HCT116 (cell line): ENCODE results near the gene TBATA. TPM values are rescaled to one million over a fixed set of nuclear protein-coding genes. Genes with fewer than 3 reads are reported as not detected.
"Not testable (repeated sequence)": the region's sequence is repeated elsewhere in the genome, so short reads cannot be mapped to it uniquely, and the experiment has no call there.

ENCODE experiments used
- ATAC-seq: fragments of 200-7000 bp; cut with Tn5 transposase; 2 replicates; pipeline ENCODE4 v1.9.1; 2020; ENCODE audit warnings: mild to moderate bottlenecking, moderate library complexity
- BruUV-seq: library from RNA; stranded (reverse); fragments of 400-500 nt; replicated peaks from 2 replicates; lab custom pipeline; 2021; lab: Mats Ljungman, UMichigan
- CTCF ChIA-PET: fragments of 300-600 bp; sonication (Branson Sonifier 250); formaldehyde crosslinking; loops from one replicate; lab custom pipeline; 2021; ENCODE audit warnings: antibody characterized with exemption; lab: Charles Lee
- POLR2A ChIA-PET: fragments of 300-600, 350-600 bp; sonication (Branson Sonifier 250); formaldehyde crosslinking; loops from one replicate; lab custom pipeline; 2021; ENCODE audit warnings: antibody characterized with exemption; lab: Charles Lee
- RAD21 ChIA-PET, 2 experiments: fragments of 300-600 bp; sonication (Branson Sonifier 250); formaldehyde crosslinking; loops; one replicate each; lab custom pipeline; 2023; ENCODE audit warnings: low total read pairs in 2 of 2; ENCODE audit not compliant: uncharacterized antibody in 2 of 2, unreplicated experiment in 2 of 2, low non-redundant PET in 1 of 2; lab: Charles Lee
- DNase-seq: peaks from one replicate; pipeline ENCODE4 v3.0.0-alpha.2; 2010; ENCODE audit warnings: low read depth, low spot score
- H2AFZ ChIP-seq: fragments of 200-600 bp; shearing (Covaris generic), sonication (generic); 2 replicates; pipeline ENCODE4 v1.6.1; 2017; ENCODE audit warnings: low read depth, mixed run types, mixed read lengths, antibody characterized with exemption, low read length; ENCODE audit not compliant: poor library complexity, severe bottlenecking
- H3K27ac ChIP-seq: 2 replicates; pipeline ENCODE4 v1.5.1; 2012; ENCODE audit warnings: low read depth, low read length
- H3K27me3 ChIP-seq: fragments of 200-600 bp; sonication (generic); 2 replicates; pipeline ENCODE4 v1.6.1; 2016; ENCODE audit warnings: mixed run types, low read length, mixed read lengths; ENCODE audit not compliant: insufficient read depth
- H3K36me3 ChIP-seq, 2 experiments: fragments of 200-500 bp in 1 of 2; fragments of 200-600 bp in 1 of 2; sonication (Bioruptor generic) in 1 of 2; sonication (generic) in 1 of 2; 2 replicates each; pipeline versions ENCODE4 v1.5.1 to v1.6.1; 2014 to 2016; ENCODE audit warnings: low read length in 2 of 2, inconsistent platforms in 1 of 2, mixed read lengths in 1 of 2, mixed run types in 1 of 2; ENCODE audit not compliant: insufficient read depth in 2 of 2, control insufficient read depth in 1 of 2
- H3K4me1 ChIP-seq, 2 experiments: fragments of 200-600 bp in 1 of 2; sonication (generic) in 1 of 2; 2 replicates each; pipeline versions ENCODE4 v1.5.1 to v1.6.1; 2012 to 2017; ENCODE audit warnings: low read length in 2 of 2, inconsistent platforms in 1 of 2, mild to moderate bottlenecking in 1 of 2, mixed read lengths in 1 of 2, mixed run types in 1 of 2, moderate library complexity in 1 of 2; ENCODE audit not compliant: insufficient read depth in 2 of 2, control insufficient read depth in 1 of 2
- H3K4me2 ChIP-seq: fragments of 200-600 bp; sonication (generic); 2 replicates; pipeline ENCODE4 v1.6.1; 2017; ENCODE audit warnings: mixed run types, low read length, mixed read lengths
- H3K4me3 ChIP-seq, 2 experiments: fragments of 200-600 bp in 1 of 2; sonication (generic) in 1 of 2; replicated peaks in 1 of 2; 2 replicates each; pipeline ENCODE4 v1.5.1; 2011 to 2016; ENCODE audit warnings: low read length in 2 of 2, control low read depth in 1 of 2, low read depth in 1 of 2, mild to moderate bottlenecking in 1 of 2, mixed read lengths in 1 of 2, mixed run types in 1 of 2
- H3K79me2 ChIP-seq: fragments of 200-600 bp; sonication (generic); 2 replicates; pipeline ENCODE4 v1.6.1; 2017; ENCODE audit warnings: mild to moderate bottlenecking, mixed run types, low read length, moderate library complexity, mixed read lengths; ENCODE audit not compliant: insufficient read depth
- H3K9ac ChIP-seq: fragments of 200-600 bp; sonication (generic); 2 replicates; pipeline ENCODE4 v1.6.1; 2016; ENCODE audit warnings: low read length, mixed read lengths
- H3K9me2 ChIP-seq: fragments of 200-600 bp; sonication (generic), shearing (Covaris generic); 2 replicates; pipeline ENCODE4 v1.6.1; 2017; ENCODE audit warnings: mixed run types, mild to moderate bottlenecking, moderate library complexity; ENCODE audit not compliant: insufficient read depth
- H3K9me3 ChIP-seq, 2 experiments: fragments of 200-500 bp in 1 of 2; fragments of 200-600 bp in 1 of 2; sonication (Bioruptor generic) in 1 of 2; sonication (generic) in 1 of 2; 2 replicates each; pipeline ENCODE4 v1.6.1; 2014 to 2017; ENCODE audit warnings: low read length in 2 of 2, mixed read lengths in 2 of 2, inconsistent platforms in 1 of 2, low read depth in 1 of 2, mild to moderate bottlenecking in 1 of 2, mixed run types in 1 of 2, moderate library complexity in 1 of 2; ENCODE audit not compliant: control insufficient read depth in 1 of 2, insufficient read depth in 1 of 2
- H4K20me1 ChIP-seq: fragments of 200-600 bp; sonication (generic), shearing (Covaris generic); 2 replicates; pipeline ENCODE4 v1.6.1; 2017; ENCODE audit warnings: mixed run types, mild to moderate bottlenecking, moderate library complexity; ENCODE audit not compliant: insufficient read depth
- CBX3 ChIP-seq: IDR thresholded peaks from 2 replicates; pipeline ENCODE4 v1.6.1; 2012; ENCODE audit warnings: low read depth
- intact Hi-C: fragments of 100-400 bp; cut with micrococcal nuclease; formaldehyde crosslinking; loops from 2 replicates; pipeline ENCODE4 v1.10.0; 2022
- total RNA-seq: library from RNA; stranded (reverse); gene quantifications from one replicate; pipeline ENCODE4 v1.2.1, GENCODE V29; 2021; ENCODE audit not compliant: unreplicated experiment
- TF ChIP-seq, protein P1 (sequence below): IDR thresholded peaks from 2 replicates; pipeline ENCODE4 v1.6.1; 2012; ENCODE audit warnings: low read depth

Gene TBATA
- total RNA-seq, 1 experiment from 2014 or later: not detected

DNA sequence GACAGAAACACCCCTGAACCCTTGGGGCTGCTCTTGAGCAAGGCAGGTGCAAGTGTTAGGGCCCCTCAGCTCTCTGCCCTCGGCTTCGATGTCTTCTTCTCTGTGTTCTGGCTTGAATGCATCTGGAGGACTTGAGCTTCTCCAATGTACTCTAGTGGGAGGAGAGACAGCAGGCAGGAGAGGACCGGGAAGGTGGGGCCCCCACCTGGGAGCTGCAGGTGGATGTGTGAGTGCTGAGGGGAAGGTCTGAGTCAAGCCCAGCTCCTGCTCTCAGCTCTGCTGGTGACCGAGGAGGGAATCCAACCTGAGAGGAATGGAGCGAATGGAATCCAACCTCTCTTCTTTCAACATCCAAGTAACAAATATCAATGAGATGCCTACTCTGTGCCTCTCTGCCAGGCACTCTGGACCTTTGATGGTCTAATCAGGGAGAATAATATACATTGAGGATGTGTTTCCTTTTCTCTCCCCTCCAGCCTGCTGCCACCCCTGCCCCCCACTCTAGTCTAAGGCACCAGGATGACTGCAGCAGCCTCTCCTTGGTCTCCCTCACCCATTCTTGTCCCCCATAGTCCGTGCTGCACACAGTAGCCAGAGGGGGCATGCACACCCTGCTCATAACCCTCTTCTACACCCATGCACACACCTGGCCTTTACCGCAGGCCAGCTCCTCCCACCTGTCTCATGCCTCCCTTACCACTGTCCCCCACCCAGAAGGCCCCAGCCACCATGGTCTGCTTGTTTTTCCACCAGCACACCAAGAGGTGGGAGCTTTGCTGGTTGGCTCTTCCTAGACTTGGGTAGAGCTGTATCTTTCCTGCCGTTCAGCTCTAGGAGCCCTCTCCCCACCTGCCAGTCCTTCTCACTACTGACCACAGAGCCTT, 13.6 kb downstream of the TBATA start:
- DNase-seq (no peak), ATAC-seq (no peak)
- POLR2A ChIA-PET: no interaction called here
- Histone ChIP-seq H3K79me2 (no peaks in the 10 kb centered on the region), H3K9ac (no peak overlapping the region), H3K27me3 (no peaks in the 10 kb centered on the region), H3K27ac (no peak overlapping the region), H2AFZ (no peak overlapping the region), H4K20me1 (no peaks in the 10 kb centered on the region), H3K9me3 (no peaks in the 10 kb centered on the region), H3K36me3 (no peaks in the 10 kb centered on the region), H3K4me2 (no peak overlapping the region), H3K9me2 (no peaks in the 10 kb centered on the region), H3K4me3 (no peak overlapping the region), H3K4me1 (peaks cover 0 to 10% of the 10 kb centered on the region in 2 experiments; a peak in 2 of 4 replicates)
- no TSS peak for BruUV-seq
- CTCF ChIA-PET: no interaction called here
- TF ChIP-seq, protein P1, sequence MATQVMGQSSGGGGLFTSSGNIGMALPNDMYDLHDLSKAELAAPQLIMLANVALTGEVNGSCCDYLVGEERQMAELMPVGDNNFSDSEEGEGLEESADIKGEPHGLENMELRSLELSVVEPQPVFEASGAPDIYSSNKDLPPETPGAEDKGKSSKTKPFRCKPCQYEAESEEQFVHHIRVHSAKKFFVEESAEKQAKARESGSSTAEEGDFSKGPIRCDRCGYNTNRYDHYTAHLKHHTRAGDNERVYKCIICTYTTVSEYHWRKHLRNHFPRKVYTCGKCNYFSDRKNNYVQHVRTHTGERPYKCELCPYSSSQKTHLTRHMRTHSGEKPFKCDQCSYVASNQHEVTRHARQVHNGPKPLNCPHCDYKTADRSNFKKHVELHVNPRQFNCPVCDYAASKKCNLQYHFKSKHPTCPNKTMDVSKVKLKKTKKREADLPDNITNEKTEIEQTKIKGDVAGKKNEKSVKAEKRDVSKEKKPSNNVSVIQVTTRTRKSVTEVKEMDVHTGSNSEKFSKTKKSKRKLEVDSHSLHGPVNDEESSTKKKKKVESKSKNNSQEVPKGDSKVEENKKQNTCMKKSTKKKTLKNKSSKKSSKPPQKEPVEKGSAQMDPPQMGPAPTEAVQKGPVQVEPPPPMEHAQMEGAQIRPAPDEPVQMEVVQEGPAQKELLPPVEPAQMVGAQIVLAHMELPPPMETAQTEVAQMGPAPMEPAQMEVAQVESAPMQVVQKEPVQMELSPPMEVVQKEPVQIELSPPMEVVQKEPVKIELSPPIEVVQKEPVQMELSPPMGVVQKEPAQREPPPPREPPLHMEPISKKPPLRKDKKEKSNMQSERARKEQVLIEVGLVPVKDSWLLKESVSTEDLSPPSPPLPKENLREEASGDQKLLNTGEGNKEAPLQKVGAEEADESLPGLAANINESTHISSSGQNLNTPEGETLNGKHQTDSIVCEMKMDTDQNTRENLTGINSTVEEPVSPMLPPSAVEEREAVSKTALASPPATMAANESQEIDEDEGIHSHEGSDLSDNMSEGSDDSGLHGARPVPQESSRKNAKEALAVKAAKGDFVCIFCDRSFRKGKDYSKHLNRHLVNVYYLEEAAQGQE: no peak
- no peak for TF ChIP-seq CBX3
- RAD21 ChIA-PET: no interaction called here
- intact Hi-C loops: no loop called here

DNA sequence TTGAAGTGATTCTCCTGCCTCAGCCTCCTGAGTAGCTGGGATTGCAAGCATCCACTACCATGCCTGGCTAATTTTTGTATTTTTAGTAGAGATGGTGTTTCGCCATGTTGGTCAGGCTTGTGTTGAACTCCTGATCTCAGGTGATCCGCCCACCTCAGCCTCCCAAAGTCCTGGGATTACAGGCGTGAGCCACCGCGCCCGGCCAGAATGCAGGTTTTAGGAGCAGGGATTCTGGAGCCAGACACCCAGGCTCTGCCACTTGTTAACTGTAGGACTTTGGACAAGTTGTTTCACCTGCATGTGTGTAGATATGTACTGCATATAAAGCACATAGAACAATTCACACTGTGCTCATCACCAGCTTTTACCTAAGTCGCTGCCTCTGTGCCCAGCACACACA, 14.7 kb downstream of the TBATA start:
- H3K9me3 ChIP-seq, H3K4me2 ChIP-seq, H4K20me1 ChIP-seq, BruUV-seq, intact Hi-C loops, H3K27ac ChIP-seq, H3K9ac ChIP-seq, H3K9me2 ChIP-seq, H3K79me2 ChIP-seq, H3K4me3 ChIP-seq, H3K36me3 ChIP-seq, ATAC-seq, H3K27me3 ChIP-seq, H2AFZ ChIP-seq, RAD21 ChIA-PET, DNase-seq, POLR2A ChIA-PET, H3K4me1 ChIP-seq: not testable (repeated sequence)
- CTCF ChIA-PET: interaction anchor here (1.2 kb wide), 1 partner anchor 46 kb away, joined by 4 read pairs; no protein-coding TSS in a partner anchor
